HG03097 (cell line): ENCODE data around the gene PNMT.
A peak's percentile ranks its signal among the peaks of the same experiment; 100 is the strongest.

Experiments used
- ATAC-seq: cut with Tn5 transposase; IDR thresholded peaks from one replicate; pipeline ENCODE4 v1.9.1; 2021; ENCODE audit not compliant: unreplicated experiment, low FRiP score

Gene PNMT

DNA sequence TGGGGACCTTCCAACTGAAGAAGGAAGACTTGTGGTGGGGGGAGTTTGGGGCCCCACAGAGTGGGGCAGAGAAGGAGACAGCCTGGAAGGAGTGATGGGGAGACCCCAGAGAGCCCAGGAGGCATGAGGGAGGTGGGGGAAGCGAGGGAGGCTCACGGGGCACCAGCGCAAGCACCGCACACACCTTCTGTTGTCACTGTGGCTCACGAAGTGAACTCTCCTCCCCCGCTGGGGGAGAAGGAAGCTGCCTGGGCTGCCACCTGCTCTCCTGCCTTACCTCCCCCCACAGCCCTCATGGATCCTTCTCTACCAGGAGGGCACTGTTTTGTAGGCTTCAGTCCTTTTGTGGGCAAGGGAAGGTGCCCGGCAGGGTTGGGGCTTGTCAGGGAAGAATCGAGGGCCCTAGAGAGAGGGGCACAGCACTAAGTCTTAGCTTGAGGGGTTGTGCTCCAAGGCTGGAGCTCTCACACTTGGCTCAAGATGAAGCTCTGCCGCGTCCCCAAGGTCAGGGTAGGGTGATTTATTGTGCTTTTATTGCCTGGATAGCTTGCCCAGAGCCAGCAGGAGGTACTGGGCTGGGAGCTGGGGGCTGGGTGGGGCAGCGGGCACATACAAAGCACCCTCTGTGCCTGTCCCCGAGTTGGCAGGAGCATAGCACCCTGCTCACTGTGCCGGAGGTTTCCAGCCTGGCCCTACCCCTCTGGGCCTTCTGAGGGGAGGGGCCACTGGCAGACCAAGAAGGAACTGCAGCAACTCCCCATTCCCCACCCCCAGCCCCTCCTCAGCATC, 35.9 kb upstream of the PNMT start:
- ATAC-seq = no peak

DNA sequence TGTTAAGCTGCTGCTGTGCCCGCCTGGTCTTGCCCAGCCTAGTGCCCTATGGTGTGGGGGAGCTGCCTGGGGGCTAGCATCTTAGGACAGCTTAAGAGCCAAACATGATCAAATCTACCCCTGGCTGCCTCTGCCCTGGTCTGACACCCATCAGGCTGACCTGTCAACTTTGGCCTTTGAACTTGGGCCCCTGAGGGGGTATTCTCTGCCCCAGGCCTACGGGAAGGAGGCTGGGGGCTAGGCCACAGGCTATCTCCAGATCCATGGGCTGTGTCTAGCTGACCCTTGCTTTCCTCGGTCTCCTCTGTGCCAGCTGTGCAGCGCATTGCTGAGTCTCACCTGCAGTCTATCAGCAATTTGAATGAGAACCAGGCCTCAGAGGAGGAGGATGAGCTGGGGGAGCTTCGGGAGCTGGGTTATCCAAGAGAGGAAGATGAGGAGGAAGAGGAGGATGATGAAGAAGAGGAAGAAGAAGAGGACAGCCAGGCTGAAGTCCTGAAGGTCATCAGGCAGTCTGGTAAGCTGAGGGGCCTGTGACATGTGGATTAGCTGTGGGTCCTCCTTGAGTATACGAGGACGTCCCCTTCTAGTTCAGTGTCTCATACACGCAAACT, 34.6 kb upstream of the PNMT start:
- no peak for ATAC-seq

DNA sequence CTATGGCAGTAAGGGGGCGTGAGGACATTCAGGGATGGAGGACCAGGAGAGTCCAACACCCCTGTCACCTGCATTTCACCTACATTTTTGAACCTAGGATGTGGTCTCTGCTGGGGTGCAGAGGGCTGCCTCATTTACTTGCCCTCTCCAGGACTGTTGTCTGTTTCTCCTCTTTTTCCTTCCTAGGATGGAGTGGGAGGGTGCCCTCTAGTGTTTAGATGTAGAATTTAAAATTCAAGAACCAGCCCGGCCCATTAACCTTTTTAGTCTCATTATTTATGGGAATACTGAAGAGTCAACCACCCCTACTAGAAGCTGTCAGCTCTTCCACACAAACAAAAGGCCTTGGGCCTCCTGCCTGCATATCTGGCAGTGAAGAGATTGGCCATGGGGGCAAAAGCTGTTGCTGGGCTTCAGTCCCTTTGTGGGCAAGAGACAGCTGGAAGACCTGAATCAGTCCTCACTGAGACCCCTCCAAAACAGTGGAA, 33.8 kb upstream of the PNMT start:
- no peak for ATAC-seq

DNA sequence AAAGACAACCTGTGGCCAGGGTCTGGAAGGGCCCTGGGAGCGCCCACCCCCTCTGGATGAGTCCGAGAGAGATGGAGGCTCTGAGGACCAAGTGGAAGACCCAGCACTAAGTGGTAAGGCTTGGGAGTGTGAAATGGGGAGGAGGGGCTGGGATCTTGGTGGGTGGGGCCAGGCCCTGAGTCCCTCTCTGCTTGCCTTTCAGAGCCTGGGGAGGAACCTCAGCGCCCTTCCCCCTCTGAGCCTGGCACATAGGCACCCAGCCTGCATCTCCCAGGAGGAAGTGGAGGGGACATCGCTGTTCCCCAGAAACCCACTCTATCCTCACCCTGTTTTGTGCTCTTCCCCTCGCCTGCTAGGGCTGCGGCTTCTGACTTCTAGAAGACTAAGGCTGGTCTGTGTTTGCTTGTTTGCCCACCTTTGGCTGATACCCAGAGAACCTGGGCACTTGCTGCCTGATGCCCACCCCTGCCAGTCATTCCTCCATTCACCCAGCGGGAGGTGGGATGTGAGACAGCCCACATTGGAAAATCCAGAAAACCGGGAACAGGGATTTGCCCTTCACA, 32.6 kb upstream of the PNMT start:
- ATAC-seq = no peak

DNA sequence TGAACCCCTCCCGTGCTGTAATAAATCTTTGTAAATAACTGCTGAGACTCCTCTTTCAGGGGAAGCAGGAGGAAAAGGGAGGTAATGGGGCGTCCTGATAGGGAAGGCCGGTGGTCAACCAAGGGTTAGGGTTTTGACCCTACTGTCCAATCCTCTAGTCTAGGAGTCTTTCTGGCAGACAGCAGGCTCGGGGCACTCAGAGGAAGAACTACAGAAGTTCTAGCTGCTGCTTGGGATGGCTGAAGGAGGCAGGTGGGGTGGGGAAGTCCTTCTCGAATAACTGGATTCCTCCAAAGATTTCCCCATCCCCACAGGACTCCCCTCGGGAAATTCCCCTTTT, 31.7 kb upstream of the PNMT start:
- ATAC-seq = no peak

DNA sequence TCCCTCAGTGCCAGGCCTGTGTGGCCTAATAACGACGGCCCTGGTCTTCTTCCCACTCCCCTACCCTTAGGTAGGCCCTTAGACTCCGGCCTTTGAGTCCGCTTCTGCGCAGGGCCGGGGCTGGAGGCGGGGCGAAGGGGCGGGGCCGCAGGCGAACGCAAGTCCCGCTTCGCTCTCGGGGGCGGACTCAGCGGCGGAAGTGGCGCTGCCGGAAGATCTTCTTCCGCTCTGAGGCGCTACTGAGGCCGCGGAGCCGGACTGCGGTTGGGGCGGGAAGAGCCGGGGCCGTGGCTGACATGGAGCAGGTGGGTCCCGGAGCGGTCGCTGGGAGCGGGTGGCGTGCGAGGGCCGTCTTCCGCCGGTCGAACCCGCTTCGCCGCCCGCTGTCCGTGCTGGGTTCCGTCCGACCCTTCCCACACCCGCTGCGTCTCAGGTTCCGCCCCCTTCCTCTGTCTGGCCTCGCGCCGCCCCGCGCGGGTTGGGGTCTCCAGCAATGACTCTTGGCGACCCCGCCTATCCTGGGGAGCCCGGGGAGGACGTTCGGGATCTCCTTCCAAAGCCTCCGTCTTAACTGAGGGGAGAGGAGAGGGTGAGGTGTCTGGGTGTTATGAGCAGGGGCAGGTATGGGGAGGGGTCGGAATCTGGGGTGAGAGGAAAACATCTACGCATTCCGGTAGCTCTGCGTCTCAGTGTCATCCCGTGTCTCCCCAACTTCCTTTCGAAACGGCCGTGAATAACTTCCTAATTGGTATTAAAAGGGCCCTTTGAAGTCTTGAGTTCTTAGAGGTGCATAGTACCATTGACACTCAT, 31.1 kb upstream of the PNMT start, which contains the start of gene STARD3:
Gene STARD3, plus strand, starts transcription at position 218 of the 810 bp plus-strand sequence. CDS start 16,388 bp downstream, outside the sequence.
- ATAC-seq = peak; percentile 50

DNA sequence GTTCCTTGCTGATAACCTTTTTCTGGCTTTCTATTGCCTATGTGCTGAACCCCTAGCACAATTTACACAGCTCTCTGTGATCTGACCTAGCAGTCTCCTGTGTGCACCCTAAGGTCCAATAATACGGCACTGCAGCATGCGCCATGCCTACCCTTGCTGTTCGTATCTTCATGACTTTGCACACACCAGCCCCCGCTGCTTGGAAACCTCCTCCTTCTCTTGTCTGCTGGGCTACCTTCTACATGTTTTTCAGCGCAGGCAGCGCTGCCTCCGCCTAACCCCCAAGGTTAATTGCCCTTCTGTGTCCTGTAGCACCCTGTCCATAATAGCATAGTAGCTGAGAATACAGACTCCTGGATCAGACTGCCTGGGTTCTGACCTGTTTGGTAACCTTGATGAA, 29.9 kb upstream of the PNMT start:
- ATAC-seq = no peak

DNA sequence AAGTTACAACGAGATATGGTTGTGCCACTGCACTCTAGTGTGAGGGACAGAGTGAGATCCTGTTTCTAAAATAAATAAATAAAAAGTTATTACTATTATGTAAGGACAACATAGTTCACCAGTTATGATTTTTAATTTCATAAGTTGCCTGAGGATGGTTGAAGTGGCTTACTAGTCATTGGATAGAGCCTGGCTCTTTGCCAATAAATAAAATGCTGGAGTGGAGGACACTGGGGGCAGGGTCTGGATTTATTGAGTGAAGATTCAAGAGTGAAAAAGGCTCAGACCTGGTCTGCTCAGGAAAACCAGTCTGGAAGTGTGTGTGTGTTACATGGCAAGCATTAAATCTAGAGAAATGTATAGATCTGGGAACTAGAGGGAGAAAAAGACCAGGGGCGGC, 29.2 kb upstream of the PNMT start:
- ATAC-seq = no peak

DNA sequence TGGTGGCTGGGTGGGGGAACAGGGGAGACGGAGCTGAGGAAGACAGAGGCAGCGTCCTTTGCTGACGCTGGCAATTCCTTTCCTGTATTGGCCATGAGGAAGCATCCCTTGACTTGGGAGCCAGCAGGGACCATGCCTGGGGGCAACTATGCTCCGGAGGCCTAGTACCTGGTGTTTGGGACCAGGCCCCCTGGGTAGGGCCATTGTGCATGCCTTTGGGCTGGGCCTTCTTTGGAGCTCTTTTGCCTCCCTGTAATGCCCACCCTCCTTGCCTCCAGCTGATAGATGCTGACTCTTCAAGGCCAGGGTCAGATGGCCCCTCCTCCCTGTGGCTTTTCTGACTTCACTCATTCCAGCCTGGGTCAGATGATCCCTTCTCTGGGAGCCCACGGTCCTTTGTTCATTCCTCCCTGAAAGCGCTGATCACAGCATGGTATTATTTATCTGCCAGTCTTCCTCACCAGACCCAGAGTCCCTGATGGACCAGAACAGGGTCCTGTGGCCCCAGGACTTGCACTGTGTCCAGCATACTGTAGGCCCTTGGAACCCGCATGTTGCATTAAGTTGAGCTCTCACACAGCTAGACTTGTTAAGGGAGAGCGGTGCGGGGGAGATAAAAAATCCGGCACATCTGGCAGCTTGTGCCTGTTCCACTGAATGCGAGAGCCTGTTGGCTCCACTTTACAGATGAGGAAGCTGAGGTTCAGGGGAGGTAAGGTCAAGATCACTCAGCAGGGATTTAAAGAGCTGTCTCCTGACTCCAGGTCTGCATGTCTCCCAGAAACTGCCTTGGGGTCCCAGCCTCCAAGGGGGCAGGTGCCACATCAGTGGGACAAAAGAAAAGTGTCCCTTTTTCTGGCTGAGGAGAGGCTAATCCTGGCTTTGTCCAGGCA, 28.4 kb upstream of the PNMT start:
- no peak for ATAC-seq

DNA sequence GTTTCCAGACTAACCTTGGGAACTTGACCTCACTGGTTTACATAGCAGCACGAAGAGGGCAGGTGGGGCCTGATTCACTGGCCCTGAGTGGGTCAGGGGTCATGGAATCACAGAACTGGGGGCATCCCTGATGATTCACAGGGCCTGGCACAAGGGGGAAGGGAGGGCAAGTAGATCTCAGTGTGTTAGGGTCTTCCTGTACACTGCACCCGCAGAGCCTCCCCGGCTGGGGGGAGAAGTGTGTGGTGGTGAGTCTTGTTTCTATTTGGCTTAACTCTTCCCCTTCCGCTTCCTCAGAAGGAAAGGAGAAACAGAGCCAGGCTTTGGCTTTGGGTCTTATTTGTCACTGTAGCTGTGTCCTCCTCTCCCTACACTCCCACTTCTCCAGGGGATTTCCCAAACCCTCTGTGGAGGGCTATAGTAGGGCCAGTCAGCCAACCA, 27.6 kb upstream of the PNMT start:
- no peak for ATAC-seq

DNA sequence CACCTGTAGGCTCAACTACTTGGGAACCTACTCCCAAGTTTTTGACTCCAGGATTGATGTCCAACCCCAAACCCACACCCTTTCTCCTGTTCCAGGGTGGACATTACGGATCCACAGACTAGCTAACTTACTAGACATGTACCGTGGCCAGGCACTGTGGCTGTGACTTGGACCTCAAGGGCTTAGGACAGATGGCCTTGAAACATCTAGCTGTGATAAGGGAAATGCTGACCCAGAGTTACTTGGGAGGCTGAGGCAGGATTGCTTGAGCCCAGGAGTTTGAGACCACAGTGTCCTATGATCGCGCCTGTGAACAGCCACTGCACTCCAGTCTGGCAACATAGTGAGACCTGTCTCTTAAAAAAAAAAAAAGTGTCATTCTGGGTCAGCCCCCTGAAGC, 27.2 kb upstream of the PNMT start:
- ATAC-seq = no peak

DNA sequence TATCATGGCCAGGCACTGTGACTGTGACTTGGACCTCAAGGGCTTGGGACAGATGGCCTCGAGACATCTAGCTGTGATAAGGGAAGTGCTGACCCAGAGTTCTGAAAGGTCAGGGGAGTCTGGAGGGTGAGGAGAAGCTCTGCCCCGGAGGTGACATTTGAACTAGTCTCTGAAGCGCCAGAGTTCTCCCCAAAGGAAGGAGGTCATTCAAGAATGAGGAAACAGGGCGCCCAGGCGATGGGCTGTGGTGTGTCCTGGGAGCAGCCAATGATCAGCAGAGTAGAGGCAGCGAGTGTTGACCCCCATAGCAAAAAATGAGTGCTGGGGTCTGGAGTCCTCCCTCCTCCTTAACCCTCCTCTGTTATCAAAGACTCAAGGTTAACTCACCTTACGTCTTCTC, 26.4 kb upstream of the PNMT start:
- no peak for ATAC-seq

DNA sequence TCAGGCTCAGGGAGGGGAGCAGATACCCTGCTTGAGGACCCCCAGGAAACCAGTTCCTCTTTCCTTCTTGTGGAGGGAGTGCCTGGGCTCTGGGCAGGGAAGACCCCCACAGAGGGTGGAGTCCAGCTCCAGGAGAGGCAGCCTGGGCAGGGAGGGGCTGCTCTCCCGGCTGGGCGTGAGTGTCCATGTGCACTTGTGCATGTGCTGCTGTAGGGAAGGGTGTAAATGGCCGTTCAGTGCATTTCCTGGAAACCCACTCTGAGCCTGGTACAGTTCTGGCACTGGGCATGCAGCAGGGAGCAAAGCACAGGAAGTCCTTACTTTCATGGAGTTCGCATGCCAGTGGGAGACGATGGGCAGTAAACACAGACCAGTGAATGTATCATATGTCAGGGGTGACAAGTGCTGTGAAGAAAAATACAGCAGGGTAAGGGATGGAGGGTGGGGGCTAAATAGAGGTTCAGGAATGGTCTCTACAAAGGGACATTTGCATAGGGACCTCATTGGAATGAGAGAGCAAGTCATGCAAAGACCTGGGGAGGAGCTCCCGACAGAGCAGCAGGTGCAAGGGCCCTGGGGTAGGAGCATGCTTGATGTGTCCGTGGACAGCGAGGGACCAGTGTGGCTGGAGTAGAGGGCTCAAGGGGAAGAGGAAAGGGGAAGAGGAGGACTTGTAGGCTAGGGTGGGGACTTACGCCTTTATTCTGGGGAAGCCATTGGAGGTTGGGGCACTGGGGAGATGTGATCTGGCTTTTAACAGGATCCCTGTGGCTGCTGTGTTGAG, 25.8 kb upstream of the PNMT start:
- ATAC-seq = no peak

DNA sequence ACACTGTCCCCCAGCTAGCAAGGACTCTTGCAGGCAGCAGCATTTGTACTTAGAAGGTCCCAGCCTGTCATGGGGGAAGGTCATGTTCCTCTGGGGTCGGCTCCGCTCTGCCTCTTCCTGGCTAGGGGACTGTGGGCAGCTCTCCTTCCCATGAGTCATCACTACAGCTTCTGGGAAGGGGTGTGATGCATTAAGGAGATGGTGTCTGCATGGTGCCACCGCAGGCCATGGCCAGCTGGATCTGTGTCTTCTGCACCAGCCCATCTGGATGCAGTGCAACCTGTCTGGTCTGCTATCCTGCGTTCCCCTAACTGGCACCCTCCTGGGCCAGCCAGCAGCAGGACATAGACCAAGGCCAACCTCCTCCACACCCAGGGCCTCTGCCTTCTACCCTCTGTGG, 25.0 kb upstream of the PNMT start:
- no peak for ATAC-seq

DNA sequence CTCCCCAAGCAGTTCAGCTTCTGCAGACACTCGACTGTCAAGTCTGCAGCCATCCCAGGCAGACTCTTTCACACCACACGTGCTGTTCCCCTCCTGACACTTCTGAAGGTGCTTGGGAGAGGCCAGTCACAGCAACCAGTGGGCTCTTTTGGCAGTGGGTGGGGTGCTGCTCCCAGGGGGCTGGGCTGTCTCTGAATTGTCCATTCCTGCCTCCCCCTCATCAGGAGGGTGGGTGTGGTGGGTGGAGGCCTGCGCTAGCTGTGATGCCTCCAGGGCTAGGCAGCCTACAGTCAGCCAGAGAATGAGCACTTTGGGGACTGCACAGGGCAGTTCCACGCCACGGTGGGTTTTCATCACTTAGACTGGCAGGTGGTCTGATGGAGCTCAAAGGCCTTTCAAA, 21.0 kb upstream of the PNMT start:
- ATAC-seq = no peak

DNA sequence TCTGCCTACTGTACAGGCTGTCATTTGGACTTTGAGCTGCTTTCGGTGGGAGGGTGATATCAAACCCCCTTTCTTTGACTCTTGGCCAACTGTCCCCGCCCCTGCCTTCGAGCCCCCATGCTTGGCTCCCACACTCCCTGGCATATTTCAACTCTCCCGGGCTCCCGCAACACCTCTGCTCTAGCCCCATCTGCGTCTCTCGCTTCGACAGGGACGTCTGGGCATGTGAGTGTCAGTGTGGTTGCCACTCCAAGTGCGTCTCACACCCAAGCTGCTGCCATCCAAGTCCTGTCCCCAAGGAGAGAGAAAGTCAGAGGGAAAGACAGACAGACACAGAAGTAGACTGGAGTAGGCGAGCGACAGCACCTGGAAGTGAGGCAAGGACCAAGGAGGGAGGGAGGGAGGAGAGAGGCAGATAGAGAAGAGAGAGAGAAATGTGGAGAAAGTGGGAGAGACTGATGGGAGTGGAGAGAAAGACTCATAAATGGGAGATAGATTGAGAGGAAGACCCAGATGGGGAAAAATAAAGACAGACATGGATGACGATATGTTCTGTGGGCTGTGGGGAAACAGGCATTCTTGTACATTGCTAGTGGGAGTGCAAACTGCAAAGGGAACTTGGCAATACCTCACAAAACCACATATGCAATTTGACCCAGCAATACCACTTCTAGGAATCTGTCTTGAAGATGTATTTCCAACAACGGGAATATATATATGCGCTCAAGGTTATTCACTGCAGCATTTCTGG, 19.5 kb upstream of the PNMT start:
- no peak for ATAC-seq

DNA sequence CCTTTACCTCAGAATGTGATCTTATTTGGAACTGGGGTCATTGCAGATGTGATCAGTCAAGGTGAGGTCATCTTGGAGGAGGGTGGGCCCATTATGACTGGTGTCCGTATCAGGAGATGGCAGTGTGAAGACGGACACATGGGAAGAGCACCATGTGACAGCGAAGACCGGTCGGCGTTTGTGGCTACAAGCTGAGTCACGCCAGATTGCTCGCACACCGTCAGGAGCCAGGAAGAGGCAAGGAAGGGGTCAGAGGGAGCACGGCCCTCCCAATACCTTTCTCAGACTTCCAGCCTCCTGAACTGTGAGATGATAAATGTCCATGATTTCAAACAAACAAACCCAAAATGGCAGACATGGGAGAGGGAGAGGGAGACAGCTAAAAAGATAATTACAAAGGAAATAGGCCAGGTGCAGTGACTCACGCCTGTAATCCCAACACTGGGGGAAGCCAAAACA, 18.1 kb upstream of the PNMT start:
- no peak for ATAC-seq

DNA sequence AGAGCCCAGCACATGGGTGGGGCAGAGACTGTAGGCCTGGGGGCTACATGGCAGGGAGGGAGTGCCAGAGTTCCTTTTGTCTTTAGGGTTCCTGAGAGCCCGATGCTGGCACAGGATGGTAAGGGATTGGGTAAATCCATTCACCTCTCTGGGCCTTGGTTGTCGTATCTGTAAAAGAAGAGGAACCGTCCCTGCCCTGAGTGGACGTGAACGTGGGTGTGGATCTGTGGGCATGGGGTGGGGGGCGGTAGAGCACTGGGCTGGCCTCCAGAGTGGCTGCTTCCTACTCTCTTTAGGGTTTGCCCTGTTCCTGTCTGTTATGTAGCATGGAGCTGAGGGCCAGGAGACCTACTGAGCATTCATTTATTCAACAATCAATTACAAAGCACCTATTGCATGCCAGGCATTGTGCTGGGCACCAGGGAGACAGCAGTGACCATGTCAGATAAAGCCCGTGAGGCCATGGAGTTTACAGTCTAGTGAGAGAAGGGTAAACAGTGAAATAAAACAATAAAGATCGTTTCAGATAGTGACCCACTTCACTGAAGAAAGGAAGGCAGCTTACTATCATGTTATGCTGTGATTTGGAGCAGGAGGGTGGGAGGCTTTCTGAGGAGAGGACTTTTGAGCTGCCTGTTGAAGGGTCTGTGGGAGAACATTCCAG, 16.2 kb upstream of the PNMT start:
- no peak for ATAC-seq
